Stimulated activated naive B cell treated with anti-CD40 and anti-IgM and Interleukin-4, amounts not matched to agents 10 μg/mL and 1 μg/mL and 100 μg/mL, for 72 hours (primary cell): Measurements from ENCODE around the gene JAKMIP2.
"Not testable (repeated sequence)": the region's sequence is repeated elsewhere in the genome, so short reads cannot be mapped to it uniquely, and the experiment has no call there.

Source experiments
- ATAC-seq, 2 donors: fragments of 150-1000 bp; cut with Tn5 transposase; replicated peaks; 2 replicates each; pipeline ENCODE4 v1.10.0; 2021; ENCODE audit warnings: moderate library complexity in 1 of 2
- DNase-seq: peaks from one replicate; pipeline ENCODE4 v3.0.0; 2021
- H3K27ac Mint-ChIP-seq: one replicate; pipeline ENCODE4 v1.8.0; 2022; ENCODE audit warnings: mild to moderate bottlenecking, mixed read lengths
- H3K27me3 Mint-ChIP-seq, 2 donors: one replicate each; pipeline ENCODE4 v1.8.0; 2022; ENCODE audit warnings: mixed read lengths in 2 of 2
- H3K36me3 Mint-ChIP-seq, 2 donors: one replicate each; pipeline ENCODE4 v1.8.0; 2022; ENCODE audit warnings: mixed read lengths in 2 of 2, mild to moderate bottlenecking in 1 of 2
- H3K4me1 Mint-ChIP-seq, 2 donors: one replicate each; pipeline ENCODE4 v1.8.0; 2022; ENCODE audit warnings: mixed read lengths in 2 of 2, mild to moderate bottlenecking in 1 of 2
- H3K4me3 Mint-ChIP-seq, 2 donors: one replicate each; pipeline ENCODE4 v1.8.0; 2022; ENCODE audit warnings: mild to moderate bottlenecking in 2 of 2, mixed read lengths in 2 of 2, moderate library complexity in 1 of 2
- H3K9me3 Mint-ChIP-seq, 2 donors: one replicate each; pipeline ENCODE4 v1.8.0; 2022; ENCODE audit warnings: mixed read lengths in 2 of 2, mild to moderate bottlenecking in 1 of 2

The JAKMIP2 gene

GRCh38 chr5:147560718-147561331, 221.7 kb downstream of the JAKMIP2 start:
- H3K4me3 Mint-ChIP-seq, result no peak overlapping the region
- H3K36me3 Mint-ChIP-seq, result no peaks in the 10 kb centered on the region
- no peak for DNase-seq
- H3K4me1 Mint-ChIP-seq, result no peaks in the 10 kb centered on the region
- H3K27ac Mint-ChIP-seq, result no peak overlapping the region
- no peaks in the 10 kb centered on the region for H3K9me3 Mint-ChIP-seq
- peaks cover 0 to 4% of the 10 kb centered on the region in 2 donors for H3K27me3 Mint-ChIP-seq
- ATAC-seq, result no peak

DNA sequence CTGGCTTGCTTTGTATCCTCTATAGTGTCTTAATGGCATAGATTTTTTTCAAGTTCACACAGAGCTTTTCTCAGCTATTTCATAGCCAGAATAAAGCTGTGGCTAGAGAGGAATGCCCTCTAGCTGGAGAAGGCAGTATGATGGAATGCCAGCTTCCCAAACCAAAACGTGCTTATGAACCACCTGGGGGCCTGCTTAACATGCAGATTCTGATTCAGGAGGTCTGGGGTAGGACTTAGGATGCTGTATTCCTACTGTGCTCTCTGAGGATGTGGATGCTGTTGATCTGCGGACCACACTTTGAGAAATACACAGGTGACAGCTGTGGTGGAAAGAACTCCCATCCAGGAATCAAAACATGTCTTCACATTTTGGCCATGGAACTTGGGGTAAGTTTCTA, 222.8 kb downstream of the JAKMIP2 start:
- Mint-ChIP-seq H3K9me3 (no peaks in the 10 kb centered on the region), H3K27ac (no peak overlapping the region), H3K27me3 (peaks cover 0 to 4% of the 10 kb centered on the region in 2 donors), H3K36me3 (no peaks in the 10 kb centered on the region), H3K4me3 (no peak overlapping the region), H3K4me1 (no peaks in the 10 kb centered on the region)
- DNase-seq, result no peak
- ATAC-seq, result no peak

- Mint-ChIP-seq H3K9me3 (no peaks in the 10 kb centered on the region), H3K4me1 (no peaks in the 10 kb centered on the region), H3K36me3 (no peaks in the 10 kb centered on the region), H3K27ac (no peak overlapping the region), H3K27me3 (peaks cover 0 to 4% of the 10 kb centered on the region in 2 donors), H3K4me3 (no peak overlapping the region)
- peak; percentile 68 to 80 for ATAC-seq
- peak; percentile 4 for DNase-seq
Observed at GRCh38 chr5:147558826-147559225, 223.7 kb downstream of the JAKMIP2 start.

GRCh38 chr5:147557876-147558745, 224.4 kb downstream of the JAKMIP2 start:
- H3K9me3 Mint-ChIP-seq, result no peaks in the 10 kb centered on the region
- no peak for DNase-seq
- ATAC-seq, result no peak
- no peak overlapping the region for H3K27ac Mint-ChIP-seq
- no peaks in the 10 kb centered on the region for H3K4me1 Mint-ChIP-seq
- peaks cover 0 to 4% of the 10 kb centered on the region in 2 donors for H3K27me3 Mint-ChIP-seq
- H3K4me3 Mint-ChIP-seq, result no peak overlapping the region
- no peaks in the 10 kb centered on the region for H3K36me3 Mint-ChIP-seq

- H3K4me3 Mint-ChIP-seq, result no peak overlapping the region
- no peak for ATAC-seq
- H3K27ac Mint-ChIP-seq, result no peak overlapping the region
- H3K27me3 Mint-ChIP-seq, result peaks cover 0 to 4% of the 10 kb centered on the region in 2 donors
- no peaks in the 10 kb centered on the region for H3K36me3 Mint-ChIP-seq
- no peaks in the 10 kb centered on the region for H3K4me1 Mint-ChIP-seq
- no peak for DNase-seq
- H3K9me3 Mint-ChIP-seq, result peaks cover 0 to 2% of the 10 kb centered on the region in 2 donors
Observed at GRCh38 chr5:147555176-147555575, 227.4 kb downstream of the JAKMIP2 start.

DNA sequence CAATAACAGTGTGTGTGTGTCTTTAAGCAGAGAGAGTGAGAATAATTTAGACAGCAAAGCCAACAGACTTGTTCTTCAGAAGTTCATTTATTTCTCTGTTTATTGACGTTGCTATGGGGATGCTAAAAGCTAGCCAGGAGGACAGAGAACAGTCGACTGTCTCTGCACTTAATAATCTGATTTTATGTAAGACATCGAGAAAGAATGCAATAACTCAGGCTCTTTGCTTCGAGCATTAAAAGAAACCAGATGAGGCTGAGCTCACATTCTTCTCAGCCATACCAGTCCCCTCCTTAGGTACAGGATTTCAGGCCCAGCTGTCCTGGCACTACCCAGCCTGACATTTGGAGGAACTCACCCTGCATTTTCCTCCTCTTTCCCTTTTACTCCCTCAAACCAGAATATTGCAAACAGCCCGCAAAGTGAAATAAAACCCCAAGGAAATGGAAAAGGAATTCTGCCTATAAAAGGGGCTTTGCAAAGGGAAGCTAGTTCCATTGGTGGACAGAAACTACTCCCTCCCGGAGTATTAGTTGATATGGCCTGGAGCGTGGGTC, 228.2 kb downstream of the JAKMIP2 start:
- Mint-ChIP-seq H3K27ac (no peak overlapping the region), H3K9me3 (peaks cover 3 to 6% of the 10 kb centered on the region in 2 donors), H3K27me3 (peaks cover 0 to 7% of the 10 kb centered on the region in 2 donors), H3K4me3 (no peak overlapping the region), H3K4me1 (no peaks in the 10 kb centered on the region), H3K36me3 (no peaks in the 10 kb centered on the region)
- no peak for DNase-seq
- no peak for ATAC-seq

DNA sequence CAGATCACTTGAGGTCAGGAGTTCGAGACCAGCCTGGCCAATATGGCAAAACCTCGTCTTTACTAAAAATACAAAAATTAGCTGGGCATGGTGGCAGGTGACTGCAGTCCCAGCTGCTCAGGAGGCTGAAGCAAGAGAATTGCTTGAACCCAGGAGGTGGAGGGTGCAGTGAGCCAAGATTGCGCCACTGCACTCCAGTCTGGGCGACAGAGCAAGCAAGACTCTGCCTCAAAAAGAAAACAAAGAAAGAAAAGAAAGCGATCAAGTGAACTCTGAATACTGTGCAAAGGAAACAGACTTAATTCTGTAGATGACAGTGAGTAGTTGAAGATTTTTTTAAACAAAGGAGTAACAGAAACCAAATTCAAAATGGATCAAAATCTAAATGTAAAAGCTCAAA, 228.7 kb downstream of the JAKMIP2 start:
- not testable (repeated sequence) for ATAC-seq, H3K36me3 Mint-ChIP-seq, H3K27ac Mint-ChIP-seq, H3K4me1 Mint-ChIP-seq, H3K27me3 Mint-ChIP-seq, H3K9me3 Mint-ChIP-seq, H3K4me3 Mint-ChIP-seq, DNase-seq

DNA sequence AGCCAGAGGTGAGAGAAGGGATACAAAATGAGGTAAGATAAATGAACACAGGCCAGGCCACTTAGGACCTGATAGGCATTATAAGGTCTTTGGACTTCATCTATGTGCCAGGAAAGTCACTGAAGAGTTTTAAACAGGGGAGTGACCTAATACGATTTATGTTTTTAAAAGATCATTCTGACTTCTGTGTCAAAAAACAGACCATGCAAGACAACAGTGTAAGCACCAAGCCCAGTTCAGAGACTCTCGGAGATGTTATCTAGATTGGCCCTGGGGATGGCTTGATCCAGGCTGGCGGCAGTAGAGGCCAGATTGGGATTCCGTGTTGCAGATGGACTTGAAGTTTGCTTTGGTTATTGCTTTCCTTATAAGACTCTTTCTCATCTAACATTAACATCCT, 229.6 kb downstream of the JAKMIP2 start:
- no peak for DNase-seq
- Mint-ChIP-seq H3K4me3 (no peak overlapping the region), H3K27ac (no peak overlapping the region), H3K27me3 (peaks cover 0 to 4% of the 10 kb centered on the region in 2 donors), H3K9me3 (peaks cover 4 to 7% of the 10 kb centered on the region in 2 donors), H3K4me1 (no peaks in the 10 kb centered on the region), H3K36me3 (no peaks in the 10 kb centered on the region)
- no peak for ATAC-seq

GRCh38 chr5:147551677-147552076, 230.9 kb downstream of the JAKMIP2 start:
- peaks cover 0 to 4% of the 10 kb centered on the region in 2 donors for H3K27me3 Mint-ChIP-seq
- no peaks in the 10 kb centered on the region for H3K4me1 Mint-ChIP-seq
- DNase-seq (no peak), ATAC-seq (no peak)
- no peak overlapping the region for H3K27ac Mint-ChIP-seq
- peaks cover 4 to 7% of the 10 kb centered on the region in 2 donors for H3K9me3 Mint-ChIP-seq
- no peaks in the 10 kb centered on the region for H3K36me3 Mint-ChIP-seq
- no peak overlapping the region for H3K4me3 Mint-ChIP-seq

DNA sequence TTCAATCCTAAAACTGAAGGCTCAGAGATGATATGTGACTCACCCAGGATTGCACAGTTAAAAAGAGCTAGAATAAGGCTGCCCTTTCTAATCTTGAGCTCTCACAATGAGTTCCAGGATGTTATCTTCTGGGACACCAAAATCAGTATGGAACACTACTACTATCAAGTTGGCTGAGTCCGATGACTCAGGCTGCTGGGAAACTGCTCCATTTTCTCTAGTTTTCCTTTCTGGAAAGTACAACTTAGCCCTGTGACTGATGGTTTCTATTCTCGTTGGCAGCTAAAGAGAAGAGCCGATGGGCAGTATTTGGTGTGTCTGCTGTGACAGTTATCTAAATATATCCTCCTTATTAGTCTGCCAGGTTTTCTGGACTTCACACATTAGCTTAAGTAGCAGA, 234.8 kb downstream of the JAKMIP2 start:
- Mint-ChIP-seq H3K4me3 (no peak overlapping the region), H3K36me3 (no peaks in the 10 kb centered on the region), H3K27ac (no peak overlapping the region), H3K4me1 (no peaks in the 10 kb centered on the region), H3K9me3 (peaks cover 4 to 7% of the 10 kb centered on the region in 2 donors), H3K27me3 (peaks cover 0 to 4% of the 10 kb centered on the region in 2 donors)
- ATAC-seq (no peak), DNase-seq (no peak)

DNA sequence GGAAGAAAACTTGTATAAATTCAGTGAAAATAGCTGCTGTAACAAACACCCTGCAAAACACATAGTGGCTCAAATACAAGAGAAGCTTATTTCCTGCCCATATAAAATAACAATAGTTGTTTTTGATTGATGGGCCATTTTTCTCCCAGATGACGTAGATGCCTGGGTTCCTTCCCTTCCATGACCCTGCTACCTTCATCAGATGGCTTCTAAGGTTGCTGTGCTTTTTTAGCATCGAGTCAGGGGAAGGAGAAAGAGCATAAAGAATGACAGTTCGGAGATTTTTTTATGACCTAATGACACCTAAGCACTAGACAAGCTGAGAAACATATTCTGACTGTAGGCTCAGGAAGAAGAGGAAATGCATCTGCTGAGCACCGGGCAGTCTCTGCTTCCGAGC, 238.0 kb downstream of the JAKMIP2 start:
- DNase-seq, result no peak
- Mint-ChIP-seq H3K4me1 (no peaks in the 10 kb centered on the region), H3K27me3 (peaks cover 0 to 4% of the 10 kb centered on the region in 2 donors), H3K4me3 (no peak overlapping the region), H3K9me3 (peaks cover 2 to 3% of the 10 kb centered on the region in 2 donors), H3K27ac (no peak overlapping the region), H3K36me3 (no peaks in the 10 kb centered on the region)
- no peak for ATAC-seq

DNA sequence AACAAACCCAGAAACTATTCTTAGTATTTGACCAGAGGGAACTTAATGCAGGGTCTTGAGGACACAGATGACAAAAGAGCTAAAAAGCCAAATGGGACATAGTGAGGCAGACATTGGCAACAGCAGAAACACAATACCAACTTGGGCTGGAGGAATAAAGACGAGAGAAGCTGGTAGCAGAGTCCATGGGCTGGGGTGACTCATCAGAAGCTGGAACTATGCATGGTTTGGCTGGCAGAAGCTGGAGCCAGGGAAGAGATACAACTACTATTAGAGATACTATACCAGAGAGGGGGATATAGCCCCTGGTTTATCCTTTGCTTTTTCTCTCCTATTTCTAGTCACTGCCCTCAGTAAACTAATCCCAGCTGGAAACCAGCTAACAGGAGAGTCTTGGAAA, 243.5 kb downstream of the JAKMIP2 start:
- H3K27ac Mint-ChIP-seq, result no peak overlapping the region
- H3K4me3 Mint-ChIP-seq, result no peak overlapping the region
- no peaks in the 10 kb centered on the region for H3K9me3 Mint-ChIP-seq
- no peaks in the 10 kb centered on the region for H3K36me3 Mint-ChIP-seq
- no peak for DNase-seq
- H3K27me3 Mint-ChIP-seq, result peaks cover 0 to 9% of the 10 kb centered on the region in 2 donors
- no peak for ATAC-seq
- H3K4me1 Mint-ChIP-seq, result no peaks in the 10 kb centered on the region

DNA sequence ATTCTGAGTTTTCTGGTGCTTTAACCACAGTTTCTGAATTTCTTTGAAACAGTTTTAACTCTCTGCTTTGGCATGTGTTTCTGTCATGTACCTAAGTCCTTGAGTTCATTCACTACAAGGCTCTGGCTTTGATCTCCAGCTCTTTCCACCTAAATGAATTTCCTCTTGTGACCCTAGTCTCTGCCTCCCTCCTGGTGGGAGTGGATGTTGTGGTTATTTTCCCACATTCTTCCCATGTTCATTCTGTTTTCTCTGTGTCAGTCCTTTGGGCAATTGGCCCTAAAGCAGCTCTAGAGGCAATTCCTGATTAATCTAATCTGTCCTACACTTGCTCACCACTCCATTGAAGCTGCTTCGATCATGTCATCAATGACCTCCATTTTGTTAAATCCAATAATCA, 244.3 kb downstream of the JAKMIP2 start:
- H3K4me1 Mint-ChIP-seq, result no peaks in the 10 kb centered on the region
- no peak overlapping the region for H3K4me3 Mint-ChIP-seq
- peaks cover 0 to 9% of the 10 kb centered on the region in 2 donors for H3K27me3 Mint-ChIP-seq
- H3K27ac Mint-ChIP-seq, result no peak overlapping the region
- no peaks in the 10 kb centered on the region for H3K9me3 Mint-ChIP-seq
- no peak for DNase-seq
- ATAC-seq, result no peak
- H3K36me3 Mint-ChIP-seq, result no peaks in the 10 kb centered on the region
